Measurements from ENCODE around the gene APEH. TPM values are rescaled to one million over a fixed set of nuclear protein-coding genes. Genes with fewer than 3 reads are reported as not detected.
A peak's percentile ranks its signal among the peaks of the same experiment; 100 is the strongest.

APEH gene
- total and polyA plus RNA-seq, 10 of the 15 experiments (the other 5 are each of a cell fraction or from before 2014, with no cell fraction given): 74.4 to 214 (median 131) TPM

- 0 out of 2 replicates have a peak, but pooled peaks have one; percentile 23 for TF ChIP-seq HCFC1 (IDR thresholded peaks at IDR 0.05; ENCODE audit: low read length)
- no peak for TF ChIP-seq MTA3 (IDR thresholded peaks at IDR 0.05; ENCODE audit: borderline replicate concordance, low read length)
- peak; percentile 85 for TF ChIP-seq RAD21 (IDR thresholded peaks at IDR 0.05; ENCODE audit: insufficient read depth, low read depth, low read length)
- TF ChIP-seq SMARCA5 (IDR thresholded peaks at IDR 0.05): peak; percentile 79; the same call in 1 of the 2 replicates
Observed at GRCh38 chr3:49671291-49672288, 2.6 kb upstream of the APEH start (continued).

- H3K4me2 ChIP-seq (ENCODE audit: control insufficient read depth, insufficient read depth): peak overlapping the region; percentile 99
- H3K4me1 ChIP-seq (ENCODE audit: control insufficient read depth, insufficient read depth, low read length): peaks cover 10% of the 10 kb centered on the region
- RAD21 ChIA-PET (ENCODE audit: unreplicated experiment): interaction anchor here (0.5 to 3.3 kb wide), 3 partner anchors 23 to 136 kb away, joined by 3 to 89 read pairs (median 18); no protein-coding TSS in a partner anchor
- CTCF ChIA-PET: interaction anchor here (0.6 to 5.3 kb wide), 4 partner anchors 10 to 375 kb away, joined by 3 to 210 read pairs (median 4); no protein-coding TSS in a partner anchor
- H3K9ac ChIP-seq (ENCODE audit: control insufficient read depth, insufficient read depth, low read length): peak overlapping the region; percentile 90
- TSS peak; percentile 80 for BruUV-seq (replicated peaks)
- H3K27ac ChIP-seq (ENCODE audit: control insufficient read depth, insufficient read depth): peak overlapping the region; percentile 86
- H4K20me1 ChIP-seq (ENCODE audit: control insufficient read depth, insufficient read depth): no peaks in the 10 kb centered on the region
- DNase-seq (ENCODE audit: low read depth, low spot score) (no peak), FAIRE-seq (peak; percentile 47), ATAC-seq (peak; percentile 11; the same call in 1 of the 3 replicates)
- H3K36me3 ChIP-seq (ENCODE audit: control insufficient read depth in 2 of 2, insufficient read depth in 2 of 2, low read length in 1 of 2): peaks cover 0 to 7% of the 10 kb centered on the region in 2 experiments
- peak overlapping the region; percentile 94 for H3K4me3 ChIP-seq
- in situ Hi-C loops (cut with MboI): loop anchor here (10.0 kb wide), 1 partner anchor 138 kb away; no protein-coding TSS in a partner anchor
- H3K79me2 ChIP-seq (ENCODE audit: control insufficient read depth, insufficient read depth, low read length): peaks cover 20% of the 10 kb centered on the region
- POLR2A ChIA-PET: interaction anchor here (0.5 to 2.9 kb wide), 11 partner anchors 110 to 666 kb away, joined by 3 to 10 read pairs (median 4); no protein-coding TSS in a partner anchor
- peak overlapping the region; percentile 76 for H2AFZ ChIP-seq (ENCODE audit: control insufficient read depth, low read depth, low read length)
- intact Hi-C loops (cut with micrococcal nuclease; ENCODE audit: unreplicated experiment): loop anchor here (5.0 to 10.0 kb wide), 2 partner anchors 221 to 648 kb away; partner anchors contain the start of genes IMPDH2 and NDUFAF3
- SMC1A ChIA-PET (ENCODE audit: uncharacterized antibody, unreplicated experiment): interaction anchor here (0.9 to 3.3 kb wide), 4 partner anchors 14 to 134 kb away, joined by 3 to 86 read pairs (median 3); no protein-coding TSS in a partner anchor
- H3K9me3 ChIP-seq (replicated peaks; ENCODE audit: control insufficient read depth, insufficient read depth, low read length): no peaks in the 10 kb centered on the region
- WGBS (ENCODE audit: insufficient coverage, insufficient replicate concordance, low lambda C conversion rate, missing lambda C conversion rate): 9% methylated on average over 17 of the region's 17 CpGs
- no peaks in the 10 kb centered on the region for H3K27me3 ChIP-seq (replicated peaks in 1 of 2; ENCODE audit: control insufficient read depth in 2 of 2, insufficient read depth in 2 of 2, low read length in 1 of 2)
- TF ChIP-seq LARP7 (IDR thresholded peaks at IDR 0.05) (0 out of 2 replicates have a peak, but pooled peaks have one; percentile 20), BCL11A (IDR thresholded peaks at IDR 0.05; ENCODE audit: low read depth, low read length) (no peak), NKRF (conservative IDR thresholded peaks at IDR 0.05) (peak; percentile 34; the same call in 1 of the 2 replicates), SMARCA5 (IDR thresholded peaks at IDR 0.05) (peak; percentile 40; the same call in 1 of the 2 replicates), ZBTB11 (CRISPR knock-in tag; IDR thresholded peaks at IDR 0.05) (no peak), BHLHE40 (IDR thresholded peaks at IDR 0.05; ENCODE audit: borderline replicate concordance in 1 of 2, low read depth in 2 of 2, low read length in 1 of 2) (no peak), CTCF (IDR thresholded peaks at IDR 0.05 in 2 of 3, conservative IDR thresholded peaks at IDR 0.05 in 1 of 3; ENCODE audit: control insufficient read depth in 2 of 3, extremely low read depth in 1 of 3, insufficient read depth in 1 of 3, low read depth in 3 of 3, low read length in 3 of 3) (no peak), HDGF (IDR thresholded peaks at IDR 0.05) (no peak)
Observed at GRCh38 chr3:49673121-49673714, 933 bp upstream of the APEH start.

Measured in GM12878 (cell line).